GM18907 (cell line): ENCODE data around the gene PCNX2.

Experiments used
- ATAC-seq: cut with Tn5 transposase; IDR thresholded peaks from one replicate; pipeline ENCODE4 v1.9.1; 2021; ENCODE audit warnings: mild to moderate bottlenecking, moderate library complexity; ENCODE audit not compliant: unreplicated experiment

Gene PCNX2

DNA sequence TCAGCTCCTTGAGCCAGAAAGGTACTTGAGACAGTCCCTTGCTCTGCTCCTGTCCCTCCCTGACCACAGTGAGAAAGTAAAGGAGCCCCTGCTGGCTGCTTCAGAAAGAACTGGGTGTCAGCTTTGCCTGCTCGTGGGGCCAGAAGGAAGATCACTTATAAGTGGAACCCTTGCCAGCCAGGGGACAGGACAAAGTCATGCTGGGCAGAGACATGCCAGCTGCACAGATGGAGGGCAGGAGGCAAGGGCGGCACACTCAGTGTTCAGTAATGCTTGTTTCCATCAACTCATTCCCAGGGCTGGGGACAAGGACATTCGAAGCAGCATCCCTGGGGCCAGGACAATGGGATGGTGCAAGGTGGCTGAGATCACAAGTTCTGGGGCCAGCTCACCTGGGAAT lies 303.3 kb downstream of the PCNX2 start:
- no peak for ATAC-seq

DNA sequence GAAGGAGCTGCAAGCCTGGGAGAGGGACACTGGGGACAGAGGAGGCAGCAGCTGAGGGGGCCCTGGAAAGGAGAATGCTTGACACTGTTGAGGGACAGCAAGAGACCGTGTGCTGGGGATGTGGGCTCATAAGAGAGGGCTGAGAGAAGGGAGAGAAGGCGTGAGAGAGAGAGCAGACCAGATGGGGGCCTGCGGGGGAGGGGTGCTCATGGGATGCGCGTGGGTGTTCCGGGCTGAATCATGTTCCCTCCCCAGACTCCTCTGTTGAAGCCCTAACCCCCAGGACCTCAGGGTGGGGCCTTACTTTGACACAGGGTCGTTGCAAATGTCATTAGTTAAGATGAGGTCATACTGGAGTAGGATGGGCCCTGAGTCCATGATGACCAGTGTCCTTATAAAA lies 304.3 kb downstream of the PCNX2 start:
- ATAC-seq, result no peak

DNA sequence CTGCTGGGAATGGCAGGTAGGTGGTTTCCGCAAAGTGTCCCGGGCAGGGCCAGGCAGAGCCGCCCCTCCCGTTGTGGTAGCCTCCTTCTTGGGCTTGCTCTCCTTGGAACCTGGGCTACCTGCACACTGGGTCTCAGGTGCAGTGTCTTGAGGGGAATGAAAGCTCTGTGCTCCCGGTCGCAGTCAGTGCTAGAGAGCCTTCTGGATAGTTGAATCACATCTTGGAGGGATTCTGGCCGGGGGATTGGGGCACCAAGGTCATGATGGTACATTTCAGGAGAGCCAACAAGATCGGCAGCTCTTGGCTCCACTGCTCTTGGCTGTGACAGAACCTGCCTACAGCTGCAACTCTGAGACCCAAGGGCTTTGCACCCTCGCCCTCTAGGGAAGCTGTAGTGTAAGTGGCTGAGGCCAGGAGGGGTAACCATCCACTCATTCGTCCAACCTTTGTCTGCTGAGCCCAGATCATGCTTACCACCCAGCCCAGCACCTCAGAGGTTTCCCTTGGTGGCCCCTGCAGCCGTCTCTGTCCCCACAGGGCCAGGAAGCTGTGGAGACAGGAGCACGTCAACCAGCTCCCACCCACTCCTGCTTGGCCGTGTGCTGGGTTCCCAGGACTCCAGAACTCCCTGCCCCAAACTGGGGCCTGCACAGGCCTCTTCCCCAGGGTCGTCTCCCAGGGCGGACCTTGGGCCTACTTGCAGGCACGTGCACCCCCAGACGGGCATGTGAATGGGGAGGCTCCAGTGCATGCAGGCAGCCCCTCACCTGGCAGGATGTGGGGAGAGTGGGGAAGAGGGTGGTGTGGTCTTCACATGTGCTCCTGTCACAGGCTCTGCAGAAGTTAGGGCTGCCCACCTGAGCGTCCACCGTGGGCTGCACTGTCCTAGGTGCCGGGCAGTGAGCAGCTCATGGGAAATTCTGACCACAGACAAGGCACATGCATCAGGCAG lies 305.1 kb downstream of the PCNX2 start:
- no peak for ATAC-seq

DNA sequence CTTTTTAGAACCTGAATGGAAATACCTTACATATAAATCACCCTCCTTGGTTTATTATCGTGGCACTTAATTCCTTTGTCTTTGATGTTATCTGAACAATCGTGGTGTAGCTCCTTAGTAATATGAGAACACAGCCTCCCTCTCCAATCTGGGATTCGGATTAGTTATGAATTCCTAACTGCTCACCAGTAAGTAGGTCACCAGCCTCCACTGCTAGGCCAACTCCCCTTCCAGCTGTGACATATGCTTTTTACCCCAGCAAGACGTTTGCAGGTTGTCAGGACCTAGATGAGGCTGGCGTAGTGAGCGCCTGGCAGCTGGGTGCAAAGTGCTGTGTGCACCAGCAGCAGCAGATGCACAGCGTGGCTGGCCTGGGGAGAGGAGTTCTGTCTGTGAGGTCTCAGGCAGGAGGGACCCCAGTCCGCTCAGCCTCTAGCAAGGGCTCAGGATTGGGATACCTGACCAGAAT lies 306.9 kb downstream of the PCNX2 start:
- no peak for ATAC-seq

DNA sequence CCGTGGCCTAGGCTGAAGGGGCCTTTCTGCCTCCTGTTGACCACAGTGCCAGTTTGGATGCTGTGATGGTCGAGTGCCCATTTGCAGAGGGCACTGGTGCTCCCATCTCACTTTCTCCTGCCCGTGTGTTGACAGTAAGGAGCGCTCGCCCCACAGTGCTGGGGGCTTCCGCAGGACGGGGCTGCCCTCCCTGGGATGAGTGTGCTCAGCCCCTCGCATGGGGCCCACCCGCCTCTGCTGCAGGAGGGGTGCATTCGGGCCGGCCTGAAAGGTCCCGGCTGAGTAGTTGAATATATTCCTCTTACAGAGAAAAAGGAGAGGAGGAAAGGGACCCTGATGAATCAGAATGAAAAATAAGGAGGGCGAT lies 307.8 kb downstream of the PCNX2 start:
- no peak for ATAC-seq

DNA sequence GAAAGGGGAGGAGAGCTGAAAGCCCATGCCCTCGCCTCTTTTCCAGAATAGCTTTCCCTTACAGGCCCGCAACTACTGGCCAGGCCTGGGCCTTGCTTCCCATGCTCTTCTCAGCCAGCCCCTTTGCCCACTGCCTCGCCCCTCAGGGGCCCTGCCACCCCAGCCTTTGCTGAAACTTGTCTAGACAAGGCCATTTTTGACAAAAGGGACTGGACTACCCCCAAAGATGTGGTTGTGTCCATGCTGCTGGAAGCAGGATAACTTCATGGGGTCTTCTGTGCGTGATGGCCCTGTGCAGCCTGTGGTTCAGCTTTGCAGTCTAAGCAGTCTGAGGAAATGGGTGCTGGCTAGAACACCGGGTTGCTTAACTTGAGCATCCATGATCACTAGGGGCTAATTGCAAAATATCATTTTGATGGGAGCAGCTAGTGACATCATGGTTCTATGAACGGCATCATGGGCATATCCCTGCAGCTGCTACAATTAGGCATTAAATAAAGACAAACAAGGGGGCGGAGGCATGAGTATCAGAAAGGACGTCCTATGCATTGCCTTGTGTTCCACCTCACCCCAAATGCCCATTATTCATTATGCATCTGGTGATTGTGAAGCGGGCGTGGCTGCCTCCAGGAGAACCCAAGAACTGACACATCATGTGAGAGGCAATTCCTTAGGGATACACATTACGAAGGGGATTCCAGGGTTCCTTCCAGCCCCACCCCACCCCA lies 308.3 kb downstream of the PCNX2 start:
- ATAC-seq, result no peak

DNA sequence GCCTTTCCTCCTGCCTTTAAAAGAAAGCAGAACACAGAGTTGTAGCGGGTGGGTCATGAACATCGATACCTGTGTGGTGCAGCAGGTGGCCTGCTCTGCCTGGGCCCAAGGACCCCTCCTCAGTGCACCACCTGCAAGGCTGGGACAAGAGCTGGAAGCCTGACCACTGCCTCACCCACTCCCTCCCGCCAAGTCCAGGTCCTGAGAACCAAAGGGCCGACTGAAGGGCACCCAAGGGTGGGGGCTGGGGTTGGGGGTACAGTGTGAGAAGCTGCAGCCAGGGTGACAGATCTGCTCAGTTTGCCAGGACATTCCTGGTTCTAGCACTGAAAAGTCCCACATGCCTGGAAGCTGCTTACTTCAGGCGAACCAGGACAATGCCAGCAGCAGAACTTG lies 309.0 kb downstream of the PCNX2 start:
- ATAC-seq, result no peak

DNA sequence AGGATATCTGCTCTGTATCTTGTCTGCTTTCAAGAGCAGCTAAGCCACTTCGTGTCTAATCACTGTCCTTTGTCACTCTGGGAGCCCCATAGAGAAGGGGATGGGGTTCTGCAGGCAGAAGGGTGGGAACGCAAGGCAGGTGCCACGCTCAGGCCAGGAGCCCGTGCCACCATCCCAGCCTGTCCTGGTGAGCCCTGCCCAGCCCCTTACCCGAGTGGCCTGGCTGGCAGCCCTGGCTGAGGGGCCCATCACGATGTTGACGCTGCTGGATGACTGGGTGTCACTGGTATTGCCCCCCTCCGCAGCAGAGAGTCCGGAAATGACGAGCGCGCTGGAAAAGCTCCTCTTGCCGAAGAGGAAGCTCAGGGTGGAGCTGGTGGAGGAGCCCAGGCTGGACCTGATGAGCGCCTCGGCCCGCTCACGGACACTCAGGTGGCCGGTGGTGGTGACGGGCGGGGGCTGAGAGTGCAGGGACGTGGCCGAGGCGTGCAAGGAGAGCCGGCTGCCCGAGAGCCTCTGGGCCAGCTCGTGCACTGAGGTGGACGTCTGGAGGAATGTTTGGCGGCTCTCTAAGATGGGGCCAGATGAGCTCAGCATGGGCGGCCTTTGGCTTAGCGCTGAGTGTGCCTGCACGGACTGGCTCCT lies 309.5 kb downstream of the PCNX2 start:
- no peak for ATAC-seq

DNA sequence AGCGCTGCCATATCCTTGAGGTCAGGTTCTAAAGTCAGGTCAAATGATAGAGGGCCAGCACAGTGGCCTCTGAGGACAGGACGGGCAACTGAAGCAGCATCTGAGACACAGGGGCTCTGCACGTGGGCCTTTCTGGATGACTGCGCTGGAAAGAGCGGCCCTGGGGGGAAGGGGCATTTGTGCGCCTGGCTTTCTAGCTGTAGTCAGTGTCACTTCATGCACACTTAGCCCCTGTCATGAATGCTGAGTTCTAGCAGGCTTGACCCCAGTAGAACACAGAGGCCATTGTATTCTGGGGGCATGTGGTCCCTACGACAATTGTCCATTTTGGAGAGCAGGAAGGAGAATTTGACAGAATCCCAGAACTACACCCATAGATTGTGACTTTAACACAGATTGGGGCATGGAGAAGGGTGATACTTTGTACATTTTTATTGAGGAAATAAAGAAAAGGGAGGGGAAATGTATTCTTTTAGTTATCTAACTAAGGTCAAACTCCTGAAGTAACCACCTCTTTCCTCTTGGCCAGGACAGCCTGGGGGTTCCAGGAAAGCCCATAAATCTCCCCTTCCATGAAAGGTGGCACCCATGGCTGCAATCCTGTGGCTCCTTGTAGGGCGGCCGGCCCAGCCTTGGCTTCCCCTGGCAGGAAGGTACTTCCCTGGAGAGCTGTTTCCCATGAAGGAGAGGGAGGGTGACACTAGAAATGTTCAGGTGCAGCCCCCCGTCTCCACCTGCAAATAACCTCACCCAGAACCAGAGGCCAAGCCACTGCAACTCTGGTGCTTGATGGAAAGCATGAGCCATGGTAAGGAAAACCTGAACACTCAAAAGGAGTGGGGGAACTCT lies 310.7 kb downstream of the PCNX2 start:
- no peak for ATAC-seq

DNA sequence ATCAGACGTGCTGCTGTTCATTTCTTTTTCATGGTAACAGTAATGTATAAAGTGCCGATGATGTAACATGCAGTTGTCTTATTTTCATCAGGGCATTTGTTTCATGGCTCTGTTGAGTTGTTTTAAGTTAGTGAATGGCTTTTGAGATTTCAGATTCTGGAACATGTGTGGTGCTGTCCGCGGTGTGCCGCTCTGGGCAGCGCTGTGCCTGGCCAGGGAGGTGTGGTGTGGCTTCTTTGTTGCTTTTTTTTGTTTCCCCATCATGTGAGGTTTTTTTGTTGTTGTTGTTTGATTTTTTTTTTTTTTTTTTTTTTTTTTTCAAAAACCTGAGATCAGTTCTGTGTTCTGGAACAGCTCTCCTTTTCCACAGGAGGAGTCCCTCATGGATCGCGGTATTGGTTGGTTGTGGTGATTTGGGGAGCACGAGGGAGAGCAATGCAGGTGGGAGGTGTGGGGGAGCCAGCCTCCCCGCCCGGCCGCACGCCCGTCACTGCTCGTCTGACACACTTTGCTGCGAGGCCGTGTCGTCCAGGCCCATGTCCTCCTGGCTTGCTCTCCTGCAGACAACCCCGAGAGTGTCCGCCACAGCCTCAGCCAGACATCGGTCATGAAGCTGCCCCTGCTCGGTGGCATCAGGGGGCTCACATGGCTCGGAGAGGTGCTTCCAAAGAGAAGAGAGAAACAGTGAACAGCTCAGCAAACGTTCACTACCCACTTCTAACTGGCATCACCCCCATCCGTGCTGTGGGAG lies 311.5 kb downstream of the PCNX2 start:
- ATAC-seq, result no peak

DNA sequence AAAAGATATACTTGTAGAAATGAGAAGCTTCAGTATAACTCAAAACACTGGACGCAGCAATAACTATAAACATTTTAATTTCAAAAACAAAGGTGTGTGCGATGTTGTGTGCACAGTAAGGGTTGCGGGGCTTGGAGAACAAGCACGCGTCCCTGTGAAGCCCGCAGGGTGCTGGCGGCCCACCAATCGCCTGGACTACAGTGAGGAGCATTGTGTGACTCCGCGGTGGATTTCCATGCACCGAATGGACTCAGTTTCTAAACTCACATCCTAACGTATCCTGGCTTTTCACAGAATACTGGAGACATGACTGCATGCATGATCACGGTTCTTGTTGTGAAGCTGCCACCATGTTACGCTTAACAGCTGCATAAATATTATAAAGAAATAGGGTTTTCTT lies 312.1 kb downstream of the PCNX2 start:
- ATAC-seq, result no peak

DNA sequence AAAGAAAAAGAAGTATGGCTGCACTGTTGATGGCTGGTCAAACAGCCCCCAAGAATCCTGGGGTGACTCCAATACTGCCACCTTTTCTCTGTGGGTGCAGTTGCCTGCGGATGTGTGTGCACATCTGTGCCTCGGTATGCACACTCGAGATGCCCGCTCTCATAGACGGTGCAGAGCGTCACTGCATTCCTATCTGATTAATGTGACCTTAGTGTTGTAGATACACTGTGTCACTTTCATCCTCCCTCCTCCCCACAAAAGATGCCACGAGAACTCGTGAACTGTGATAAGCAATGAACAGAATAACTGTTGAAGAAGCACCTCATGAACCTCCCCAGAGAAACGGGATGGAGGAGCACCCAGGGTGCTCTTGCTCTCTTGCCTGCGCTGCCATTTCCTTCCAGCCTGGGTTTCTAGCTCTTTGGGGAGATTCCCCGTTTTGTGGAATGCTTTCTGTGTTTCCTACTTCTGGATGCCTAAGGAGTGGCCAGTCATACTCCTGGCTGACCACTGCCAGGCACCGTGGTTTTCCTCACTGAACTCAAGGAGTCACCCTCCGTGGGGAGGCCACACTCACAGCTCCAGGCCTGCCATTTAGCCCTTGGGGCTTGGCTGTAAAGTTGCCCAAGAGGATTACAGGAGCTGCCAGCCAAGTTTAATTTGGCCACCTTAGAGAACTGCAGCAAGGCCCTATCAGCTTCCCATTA lies 313.1 kb downstream of the PCNX2 start:
- ATAC-seq, result no peak

DNA sequence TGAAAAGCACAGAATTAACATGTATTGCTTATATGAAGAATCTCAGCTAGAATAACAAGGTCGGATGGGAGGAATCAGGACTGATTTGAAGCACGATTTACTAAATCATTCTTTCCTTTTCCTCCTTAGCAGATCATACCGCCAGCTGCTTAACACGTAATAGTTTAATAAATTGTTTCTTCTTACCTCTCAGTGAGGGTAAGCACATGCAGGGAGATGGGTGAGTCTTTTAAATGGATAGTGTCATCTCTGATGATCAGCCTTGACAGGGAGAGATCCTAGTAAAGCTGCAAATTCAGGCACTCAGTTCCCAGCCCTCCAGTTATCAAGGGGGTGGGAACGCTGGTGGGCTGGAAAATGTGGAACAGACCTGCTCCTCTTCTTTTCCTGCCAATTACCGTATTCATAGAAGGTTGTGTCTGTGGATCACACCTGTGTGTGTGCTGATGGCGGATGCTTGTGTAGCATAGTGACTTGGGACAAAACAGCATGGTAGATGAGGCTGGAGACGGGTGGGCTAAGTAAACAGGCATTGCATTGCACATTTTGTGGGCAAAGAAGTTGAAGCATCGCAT lies 314.5 kb downstream of the PCNX2 start:
- ATAC-seq, result no peak

DNA sequence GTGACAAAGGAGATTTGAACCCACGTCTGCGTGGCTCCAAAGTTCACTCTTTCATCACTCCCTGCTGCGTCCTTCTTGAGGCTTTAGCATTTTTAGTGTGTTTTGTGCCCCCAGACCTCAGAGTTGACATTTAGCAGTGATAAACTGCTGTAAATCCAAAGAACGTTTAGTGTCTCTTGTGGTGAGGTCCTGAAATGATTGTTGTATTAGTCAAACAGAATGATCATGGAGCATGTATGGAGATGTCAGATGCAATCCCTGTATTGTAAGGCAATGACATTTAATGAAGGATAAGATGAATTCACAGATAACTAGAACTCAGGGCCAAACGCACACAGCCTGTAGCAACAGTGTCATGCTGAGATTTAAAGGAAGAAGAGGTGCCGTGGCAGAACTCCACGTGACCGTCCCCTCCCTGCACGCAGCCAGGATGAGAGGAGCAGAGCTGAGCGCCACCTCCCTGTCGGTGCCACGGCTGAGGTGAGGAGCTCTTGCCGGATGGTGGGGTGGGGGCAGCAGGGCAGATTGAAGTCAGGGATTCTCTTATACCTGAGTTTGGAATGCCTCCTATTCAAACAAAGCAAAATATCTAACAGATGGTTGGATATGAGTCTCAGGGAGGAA lies 315.1 kb downstream of the PCNX2 start:
- no peak for ATAC-seq

DNA sequence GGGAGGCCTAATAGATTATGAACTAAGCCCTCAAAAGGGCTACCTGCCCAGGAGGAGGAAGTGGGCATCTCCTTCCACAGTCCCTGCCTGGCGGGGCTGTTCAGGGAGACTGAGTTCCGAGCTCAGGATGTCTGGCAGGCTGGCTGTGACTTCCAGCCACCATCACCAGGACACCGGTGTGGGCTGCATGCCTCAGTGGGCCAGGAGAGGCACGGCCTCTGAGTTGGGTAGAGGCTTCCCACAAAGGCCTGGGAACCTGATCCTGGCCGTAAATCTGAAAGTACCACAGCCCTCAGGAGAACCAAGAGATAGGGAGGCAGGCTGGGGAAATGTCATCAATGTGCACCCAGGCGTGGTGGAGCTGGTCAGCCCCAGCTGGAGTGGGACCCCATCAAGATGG lies 316.0 kb downstream of the PCNX2 start:
- ATAC-seq, result no peak

DNA sequence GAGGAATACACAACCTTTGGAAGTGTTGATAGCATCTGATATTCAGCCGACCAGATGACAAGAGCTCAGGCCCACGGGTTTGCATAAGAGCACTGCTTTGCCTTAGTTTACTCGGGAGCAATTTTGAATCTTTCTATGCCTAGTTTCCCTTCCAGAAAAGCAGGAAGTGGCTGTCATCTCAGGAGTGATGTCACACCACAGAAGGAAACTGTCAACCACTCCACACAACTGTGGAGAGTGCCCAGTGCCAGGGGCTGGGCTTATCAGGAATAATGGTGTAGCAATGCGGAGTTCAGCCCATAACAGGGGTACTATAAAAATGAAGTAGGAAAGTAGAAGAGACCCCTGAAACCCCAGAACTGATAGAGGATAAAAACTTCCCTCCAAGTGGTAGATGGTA lies 316.7 kb downstream of the PCNX2 start:
- no peak for ATAC-seq

DNA sequence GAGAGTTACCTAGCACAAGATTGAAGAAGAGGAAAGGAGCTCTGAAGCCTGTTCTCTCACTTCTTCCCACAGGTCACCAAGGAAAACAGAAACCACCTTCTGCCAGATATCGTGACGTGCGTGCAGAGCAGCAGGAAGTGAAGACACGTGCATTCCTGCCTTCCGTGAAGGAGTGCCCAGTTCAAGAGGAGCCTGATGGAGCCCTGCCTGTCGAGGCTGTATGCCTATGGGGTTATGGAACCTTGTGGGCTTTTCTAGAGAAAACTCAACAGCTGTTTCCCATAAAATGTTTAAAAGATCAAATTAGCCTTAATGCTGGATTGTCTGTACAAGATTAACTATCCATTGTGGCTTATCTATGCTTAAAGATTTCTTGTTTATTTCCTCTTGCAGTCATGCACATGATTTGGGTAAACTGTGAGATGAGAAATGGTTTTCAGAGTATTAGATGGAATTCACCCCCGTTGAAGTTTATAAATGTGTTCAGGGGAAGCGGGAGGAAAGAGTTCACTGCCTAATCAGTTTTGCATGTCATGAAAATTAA lies 317.4 kb downstream of the PCNX2 start:
- no peak for ATAC-seq

DNA sequence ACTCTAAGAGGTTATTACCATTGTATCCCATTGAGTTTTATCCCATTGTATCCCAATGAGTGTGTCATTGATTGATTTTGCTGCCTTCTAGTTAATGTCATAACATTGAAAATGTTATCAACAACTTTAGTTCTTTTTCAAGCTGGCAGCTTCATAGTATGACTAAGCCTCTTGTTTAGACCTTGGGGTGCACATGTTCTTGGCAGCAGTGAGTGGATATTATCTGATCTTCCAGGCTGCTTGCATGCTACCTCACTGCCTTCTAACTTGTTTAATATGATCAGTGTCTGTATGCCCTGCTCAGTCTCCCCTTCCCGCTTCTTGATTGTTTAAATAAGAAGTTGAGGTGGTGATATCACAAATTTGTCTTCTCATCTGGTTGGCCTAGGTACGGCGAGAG lies 320.6 kb downstream of the PCNX2 start:
- ATAC-seq, result no peak
